Neuron (in vitro differentiated cells): ENCODE data around the gene SNAPC4.
"Not testable (repeated sequence)": the region's sequence is repeated elsewhere in the genome, so short reads cannot be mapped to it uniquely, and the experiment has no call there.

Experiments used
- H2AFZ ChIP-seq: one replicate; pipeline ENCODE4 v1.6.1; 2013; ENCODE audit warnings: low read depth, mild to moderate bottlenecking, inconsistent platforms, low read length, moderate library complexity
- H3K27me3 ChIP-seq: one replicate; pipeline ENCODE4 v1.6.1; 2013; ENCODE audit warnings: low read length; ENCODE audit not compliant: insufficient read depth
- H3K36me3 ChIP-seq: one replicate; pipeline ENCODE4 v1.6.1; 2013; ENCODE audit warnings: low read length; ENCODE audit not compliant: insufficient read depth
- H3K4me1 ChIP-seq: one replicate; pipeline ENCODE4 v1.6.1; 2013; ENCODE audit warnings: low read length; ENCODE audit not compliant: insufficient read depth
- H3K4me3 ChIP-seq: 2 replicates; pipeline ENCODE4 v1.5.1; 2013; ENCODE audit warnings: mild to moderate bottlenecking, low read length, moderate library complexity
- H3K9me3 ChIP-seq: one replicate; pipeline ENCODE4 v1.6.1; 2013; ENCODE audit warnings: low read length

The SNAPC4 gene

DNA sequence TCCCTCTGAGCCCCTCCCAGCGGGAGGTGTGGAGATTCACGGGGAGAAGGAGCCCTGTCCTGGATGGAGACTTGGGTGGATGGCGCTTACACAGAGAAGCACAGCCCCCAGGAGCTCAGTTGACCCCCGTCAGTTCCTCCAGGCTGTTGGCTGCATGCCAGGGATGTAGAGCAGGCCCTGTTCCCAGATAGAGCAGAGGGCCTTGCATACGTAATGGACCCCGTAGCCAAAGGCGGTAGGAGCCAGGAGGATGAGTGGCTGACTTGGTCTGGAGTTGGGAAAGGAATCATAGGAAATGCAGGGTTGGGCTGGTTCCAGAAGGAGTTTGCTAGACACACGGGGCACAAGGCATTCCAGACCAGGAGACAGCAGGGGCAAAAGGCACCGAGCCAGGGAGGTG is 13.0 kb upstream of the SNAPC4 start:
- H3K4me1 ChIP-seq = peaks cover 17% of the 10 kb centered on the region
- H3K4me3 ChIP-seq = no peak overlapping the region
- no peak overlapping the region for H2AFZ ChIP-seq
- H3K27me3 ChIP-seq = no peaks in the 10 kb centered on the region
- H3K9me3 ChIP-seq = no peaks in the 10 kb centered on the region
- peaks cover 55% of the 10 kb centered on the region for H3K36me3 ChIP-seq

DNA sequence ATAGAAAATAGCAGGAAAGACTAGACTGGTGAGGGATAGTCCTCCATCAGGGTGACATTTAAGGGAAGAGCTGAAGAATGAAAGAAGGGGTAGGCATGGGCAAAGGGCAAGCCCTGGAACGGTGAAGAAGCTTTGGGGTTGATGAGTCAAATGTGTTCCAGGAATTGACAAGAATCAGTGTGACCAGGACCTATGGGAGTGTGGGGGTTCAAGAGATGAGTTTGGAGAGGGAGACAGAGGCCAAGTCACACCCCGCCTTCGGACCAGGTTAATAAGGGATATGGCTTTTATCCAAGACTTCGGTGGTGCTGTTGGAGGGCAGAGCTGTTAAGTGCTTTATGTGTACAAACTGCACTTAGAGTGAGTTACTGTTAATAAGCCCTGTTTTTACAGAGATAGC is 11.4 kb upstream of the SNAPC4 start:
- no peak overlapping the region for H2AFZ ChIP-seq
- H3K9me3 ChIP-seq = no peaks in the 10 kb centered on the region
- peak overlapping the region; percentile 96 for H3K4me3 ChIP-seq
- H3K36me3 ChIP-seq = peaks cover 50% of the 10 kb centered on the region
- H3K27me3 ChIP-seq = no peaks in the 10 kb centered on the region
- H3K4me1 ChIP-seq = peaks cover 17% of the 10 kb centered on the region

DNA sequence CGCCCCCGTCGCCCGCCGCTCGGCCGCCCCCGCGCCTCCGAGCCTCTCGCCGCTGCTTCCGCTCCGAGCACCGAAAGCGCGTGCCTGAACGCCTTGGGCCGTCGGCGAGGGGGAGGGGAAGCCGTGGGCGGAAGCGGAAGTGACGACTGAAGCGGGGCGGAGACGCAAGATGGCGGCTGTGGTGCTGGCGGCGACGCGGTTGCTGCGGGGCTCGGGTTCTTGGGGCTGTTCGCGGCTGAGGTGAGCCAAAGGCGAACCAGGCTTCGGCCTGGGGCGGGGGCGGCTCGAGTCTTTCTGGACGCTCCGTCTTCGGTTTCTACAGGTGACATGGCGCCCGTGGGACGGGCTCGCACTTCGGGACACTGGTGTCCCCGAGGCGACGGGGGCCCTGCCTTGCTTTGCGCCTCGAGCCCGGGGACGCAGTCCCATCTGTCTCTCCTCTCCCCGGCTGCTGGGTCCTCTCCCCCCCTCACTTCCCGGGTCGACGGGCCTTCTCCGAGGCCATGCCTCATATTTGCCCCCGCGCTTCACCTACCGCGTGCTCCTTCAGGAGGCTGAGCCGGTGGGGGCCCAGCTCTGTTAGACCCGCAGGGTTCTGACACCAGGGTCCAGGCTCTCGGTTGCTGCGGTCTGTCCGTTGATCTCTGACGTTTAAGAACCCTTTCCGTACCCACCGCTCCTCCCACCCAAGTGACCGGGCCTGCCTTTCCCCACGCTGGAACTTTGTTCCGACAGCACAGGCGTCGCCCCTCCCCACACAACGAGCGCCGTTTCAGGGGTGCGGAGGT is 10.7 kb upstream of the SNAPC4 start, which contains the start of the genes ENTR1 and PMPCA:
Gene ENTR1, minus strand, starts transcription at position 115 of the 788 bp plus-strand sequence. CDS start 217 bp downstream, outside the sequence.
Gene PMPCA, plus strand, starts transcription at position 159 of the 788 bp plus-strand sequence. Its CDS starts 11 bp downstream, at position 170.
- Histone ChIP-seq H3K36me3 (peaks cover 46% of the 10 kb centered on the region), H3K4me1 (peaks cover 17% of the 10 kb centered on the region), H3K9me3 (no peaks in the 10 kb centered on the region), H3K27me3 (no peaks in the 10 kb centered on the region), H3K4me3 (peak within 1 kb of the TSS; percentile 96), H2AFZ (no peak within 1 kb of the TSS)

DNA sequence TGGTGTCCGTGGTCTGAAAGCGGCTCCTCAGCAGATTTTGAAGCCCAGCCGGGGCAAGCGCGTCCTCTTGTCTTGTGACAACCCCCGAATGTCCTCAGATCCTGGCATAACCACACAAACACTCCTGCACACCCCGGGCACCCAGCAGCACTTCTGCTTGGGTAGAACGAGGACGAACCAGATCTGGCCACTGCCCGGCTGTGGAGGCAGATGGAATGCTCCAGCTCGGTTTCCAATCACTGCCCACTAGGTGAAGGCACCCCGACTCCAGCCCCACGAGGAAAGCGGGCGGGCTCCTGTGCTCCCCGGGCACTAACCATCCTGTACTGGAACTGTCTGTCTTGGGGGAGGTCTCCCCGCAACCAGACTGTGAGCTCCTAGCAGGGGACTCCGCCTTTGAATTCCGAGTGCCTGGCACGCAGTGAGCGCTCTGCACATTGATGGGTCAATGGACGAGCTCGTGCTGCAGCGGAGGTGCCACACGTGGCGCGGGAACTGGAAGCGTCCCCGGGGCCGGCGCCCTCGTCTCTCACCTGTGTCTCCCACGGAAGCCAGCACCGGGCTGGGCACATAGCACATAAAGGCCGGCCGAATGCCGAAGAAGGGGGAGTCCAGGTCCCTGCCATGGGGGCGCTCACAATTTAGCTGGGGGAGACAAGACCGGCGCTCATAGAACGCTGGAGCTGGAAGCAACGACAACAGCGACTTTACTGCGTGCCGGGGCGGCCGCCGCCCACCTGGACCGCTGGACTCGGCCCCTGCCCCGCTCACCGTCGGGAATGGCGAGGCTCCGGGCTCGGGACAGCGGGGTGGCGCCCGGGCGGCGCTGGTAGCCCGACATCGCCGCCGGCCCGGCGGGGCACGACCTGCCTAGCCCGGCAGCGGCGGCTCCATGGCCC is 9.8 kb upstream of the SNAPC4 start:
- Histone ChIP-seq H3K27me3 (no peaks in the 10 kb centered on the region), H3K36me3 (peaks cover 49% of the 10 kb centered on the region), H3K4me3 (peak overlapping the region; percentile 96), H3K4me1 (peaks cover 17% of the 10 kb centered on the region), H2AFZ (no peak overlapping the region), H3K9me3 (no peaks in the 10 kb centered on the region)

DNA sequence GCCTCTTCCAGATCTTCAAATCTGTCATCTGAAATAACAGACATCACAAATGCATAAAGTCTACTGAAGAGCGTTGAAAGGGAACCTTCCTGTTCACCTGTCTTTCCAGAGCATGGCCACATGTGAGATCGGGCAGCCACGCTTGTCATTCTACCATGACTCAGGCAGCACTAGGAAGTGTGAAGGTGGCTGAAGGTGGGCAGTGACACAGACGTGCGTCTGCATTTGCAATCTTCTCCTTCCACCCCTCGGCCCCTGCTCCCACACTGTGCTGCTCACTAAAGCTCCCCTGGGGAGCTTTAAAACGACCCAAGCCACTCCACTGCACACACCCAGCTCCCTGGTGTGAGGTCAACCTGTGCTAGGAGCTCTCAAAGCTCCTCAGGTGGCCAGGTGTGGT is 7.9 kb upstream of the SNAPC4 start:
- no peaks in the 10 kb centered on the region for H3K27me3 ChIP-seq
- no peak overlapping the region for H2AFZ ChIP-seq
- H3K4me1 ChIP-seq = peaks cover 17% of the 10 kb centered on the region
- H3K4me3 ChIP-seq = no peak overlapping the region
- no peaks in the 10 kb centered on the region for H3K9me3 ChIP-seq
- H3K36me3 ChIP-seq = peaks cover 43% of the 10 kb centered on the region

DNA sequence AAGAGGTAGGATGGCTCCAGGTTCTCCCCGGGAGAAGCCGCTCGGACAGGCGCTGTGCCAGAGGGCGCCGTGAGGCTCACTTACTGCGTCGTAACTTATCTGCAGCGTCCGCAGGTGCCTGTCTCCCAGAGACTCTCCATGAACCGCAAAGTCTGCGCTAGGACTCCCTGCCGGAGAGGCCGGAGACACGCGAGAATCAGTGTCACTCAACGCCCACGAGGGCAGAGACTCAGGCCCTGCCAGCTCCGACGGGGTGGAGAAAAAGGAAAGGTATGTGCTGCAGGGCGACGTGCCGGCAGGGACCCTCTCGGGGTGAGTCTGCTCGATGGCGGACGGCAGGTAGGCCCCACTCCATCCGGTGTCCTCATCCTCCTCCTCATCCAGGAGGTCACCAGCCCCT is 7.1 kb upstream of the SNAPC4 start:
- H2AFZ ChIP-seq, H3K9me3 ChIP-seq, H3K27me3 ChIP-seq, H3K4me3 ChIP-seq: not testable (repeated sequence)
- Histone ChIP-seq H3K36me3 (peaks cover 44% of the 10 kb centered on the region), H3K4me1 (peaks cover 23% of the 10 kb centered on the region)

DNA sequence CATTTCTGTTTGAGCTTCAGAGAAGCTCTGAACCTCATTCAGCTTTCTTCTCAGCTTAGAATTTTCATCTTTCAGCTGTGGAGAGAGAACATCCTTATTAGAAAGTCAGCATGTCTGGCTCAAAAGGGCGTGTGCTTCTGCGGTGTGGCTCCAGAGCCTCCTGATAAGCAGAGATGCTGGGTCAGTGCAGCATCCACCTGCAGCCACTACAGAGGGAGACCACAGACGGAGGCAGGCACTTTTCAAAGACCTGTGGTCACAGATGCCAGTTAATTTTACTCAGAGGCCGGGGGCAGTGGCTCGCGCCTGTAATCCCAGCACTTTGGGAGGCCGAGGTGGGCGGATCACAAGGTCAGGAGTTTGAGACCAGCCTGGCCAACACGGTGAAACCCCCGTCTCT is 5.9 kb upstream of the SNAPC4 start:
- H3K36me3 ChIP-seq = peaks cover 43% of the 10 kb centered on the region
- H2AFZ ChIP-seq, H3K27me3 ChIP-seq, H3K9me3 ChIP-seq, H3K4me3 ChIP-seq: not testable (repeated sequence)
- H3K4me1 ChIP-seq = peaks cover 20% of the 10 kb centered on the region

DNA sequence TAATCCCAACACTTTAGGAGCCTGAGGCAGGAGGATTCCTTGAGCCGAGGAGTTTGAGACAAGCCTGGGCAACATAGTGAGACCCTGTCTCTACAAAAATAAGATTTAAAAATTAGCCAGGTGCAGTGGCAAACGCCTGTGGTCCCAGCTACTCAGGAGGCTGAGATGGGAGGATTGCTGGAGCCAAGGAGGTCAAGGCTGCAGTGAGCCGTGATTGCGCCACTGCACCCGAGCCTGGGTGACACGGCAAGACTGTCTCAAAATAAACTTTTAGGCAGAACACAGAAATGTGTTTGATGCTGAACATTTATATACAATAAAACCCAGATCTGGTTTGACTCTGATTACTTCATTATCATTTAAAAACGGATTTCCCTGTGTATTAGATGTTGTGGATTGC is 5.5 kb upstream of the SNAPC4 start:
- Histone ChIP-seq H3K4me1 (peaks cover 21% of the 10 kb centered on the region), H3K9me3 (no peaks in the 10 kb centered on the region), H3K27me3 (no peaks in the 10 kb centered on the region), H2AFZ (no peak overlapping the region), H3K36me3 (peaks cover 43% of the 10 kb centered on the region), H3K4me3 (no peak overlapping the region)

DNA sequence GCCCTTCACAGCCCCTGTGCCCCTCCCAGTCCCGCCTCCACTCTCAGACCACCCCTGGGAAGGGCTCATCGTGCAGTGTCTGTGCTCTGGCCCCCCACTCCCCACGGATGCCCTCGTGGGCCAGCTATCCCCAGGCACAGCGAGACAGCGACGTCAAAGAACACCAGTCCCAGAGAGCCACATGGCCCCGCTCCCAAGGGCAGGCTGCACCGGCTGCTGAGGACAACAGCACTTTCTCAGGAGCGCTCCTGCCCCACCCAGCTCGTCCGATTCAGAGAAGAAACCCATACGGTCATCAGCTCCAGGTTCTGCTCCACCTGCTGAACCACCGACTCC is 4.8 kb upstream of the SNAPC4 start:
- Histone ChIP-seq H3K36me3 (peaks cover 43% of the 10 kb centered on the region), H3K9me3 (no peaks in the 10 kb centered on the region), H3K27me3 (no peaks in the 10 kb centered on the region), H3K4me3 (no peak overlapping the region), H2AFZ (no peak overlapping the region), H3K4me1 (peaks cover 23% of the 10 kb centered on the region)

DNA sequence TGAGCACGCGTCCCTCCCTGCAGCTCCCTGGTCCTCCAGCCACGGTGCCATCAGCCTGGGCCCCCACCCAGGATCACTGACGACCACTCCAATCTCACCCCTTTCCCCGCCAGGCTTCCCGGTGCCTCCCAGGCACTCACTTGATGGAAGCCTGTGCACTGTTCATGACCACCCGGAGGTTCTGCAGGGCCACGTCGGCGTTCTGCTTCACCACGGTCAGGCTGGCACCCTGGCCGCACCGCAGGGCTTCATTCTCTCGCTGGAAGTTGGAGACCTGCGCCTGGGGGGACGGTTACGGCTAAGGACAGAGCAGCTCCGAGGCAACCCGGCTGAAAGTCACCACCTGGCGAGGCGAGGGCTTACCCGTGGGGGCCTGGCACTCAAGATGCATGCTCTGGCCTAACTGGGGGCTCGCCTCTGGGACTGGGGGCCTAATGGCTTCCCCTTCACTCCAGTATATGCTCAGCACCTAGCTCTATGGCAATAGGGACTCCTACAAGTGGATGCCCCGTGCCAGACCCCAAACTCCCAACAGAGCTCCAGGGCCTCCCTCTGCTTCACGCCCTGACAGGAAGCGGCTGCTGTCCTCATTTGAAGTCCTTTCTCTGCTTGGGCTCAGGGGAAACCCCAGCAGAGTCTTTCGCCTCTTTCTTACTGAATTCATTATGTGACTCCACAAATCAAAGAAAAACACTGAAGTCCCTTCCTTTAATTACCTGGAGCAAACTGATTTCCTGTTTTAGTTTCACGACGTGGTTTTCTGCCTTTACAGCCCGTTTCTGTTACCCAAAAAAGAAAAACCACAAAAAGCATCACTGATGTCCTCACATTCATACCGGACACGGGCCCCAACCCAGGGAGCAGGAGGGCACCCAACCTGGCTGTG is 4.2 kb upstream of the SNAPC4 start:
- peaks cover 23% of the 10 kb centered on the region for H3K4me1 ChIP-seq
- no peaks in the 10 kb centered on the region for H3K9me3 ChIP-seq
- H3K4me3 ChIP-seq = no peak overlapping the region
- H3K27me3 ChIP-seq = no peaks in the 10 kb centered on the region
- H3K36me3 ChIP-seq = peaks cover 43% of the 10 kb centered on the region
- H2AFZ ChIP-seq = no peak overlapping the region

DNA sequence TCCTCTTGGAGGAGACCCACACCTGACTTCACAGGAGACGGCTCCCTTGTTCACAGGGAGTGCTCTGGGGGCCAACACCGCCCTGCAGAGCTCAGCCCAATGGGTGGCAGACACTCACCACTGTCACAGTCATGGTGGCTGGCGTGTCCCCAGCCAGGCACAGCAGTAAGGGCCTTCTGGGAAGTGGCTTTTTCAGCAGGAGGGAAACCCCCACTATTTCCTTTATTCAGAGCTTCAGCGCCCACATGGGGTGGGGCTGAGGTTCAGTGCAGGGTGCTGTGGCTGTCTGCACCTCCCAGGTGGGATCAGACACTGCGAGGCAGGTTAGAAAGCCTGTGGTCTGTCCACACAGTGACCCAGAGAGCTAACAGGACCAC is 3.6 kb upstream of the SNAPC4 start:
- H3K4me3 ChIP-seq = no peak overlapping the region
- no peaks in the 10 kb centered on the region for H3K27me3 ChIP-seq
- no peaks in the 10 kb centered on the region for H3K9me3 ChIP-seq
- H2AFZ ChIP-seq = no peak overlapping the region
- H3K4me1 ChIP-seq = peaks cover 30% of the 10 kb centered on the region
- H3K36me3 ChIP-seq = peaks cover 43% of the 10 kb centered on the region

DNA sequence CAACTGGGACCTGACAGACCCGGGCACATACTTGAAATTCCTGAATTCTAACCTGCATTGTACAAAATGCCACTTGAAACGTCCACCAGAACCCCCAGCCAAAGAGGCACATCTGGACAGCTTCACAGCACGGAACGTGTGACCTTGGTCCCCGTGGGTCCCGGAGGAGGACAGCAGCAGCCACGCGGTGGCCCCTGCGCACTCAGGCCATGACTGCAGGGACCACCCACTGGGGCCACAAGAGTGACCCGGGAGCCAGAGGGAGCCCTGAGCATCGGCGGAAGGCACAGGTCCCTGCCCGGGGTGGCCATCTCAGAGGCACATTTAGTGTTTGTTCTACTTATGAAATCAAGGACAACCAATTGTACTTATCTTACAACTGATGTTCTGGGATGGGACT is 2.1 kb upstream of the SNAPC4 start:
- Histone ChIP-seq H3K9me3 (no peaks in the 10 kb centered on the region), H3K27me3 (no peaks in the 10 kb centered on the region), H3K36me3 (peaks cover 45% of the 10 kb centered on the region), H2AFZ (no peak overlapping the region), H3K4me3 (no peak overlapping the region), H3K4me1 (peaks cover 31% of the 10 kb centered on the region)
